Esophagus squamous epithelium (tissue), 5 donors: ENCODE results near the gene IMMP2L. TPM values are rescaled to one million over a fixed set of nuclear protein-coding genes. Genes with fewer than 3 reads are reported as not detected.

Experiments used
- DNase-seq: peaks from one replicate; lab custom pipeline; 2025; lab: John Stamatoyannopoulos, UW
- H3K27ac ChIP-seq, 4 donors: fragments of 200-600 bp; sonication (generic); one replicate each; pipeline ENCODE4 v1.5.1; 2016 to 2019; ENCODE audit warnings: mild to moderate bottlenecking in 1 of 4
- H3K27me3 ChIP-seq, 4 donors: fragments of 200-600 bp; sonication (generic); 1 replicate in 3 of 4; 2 replicates in 1 of 4; pipeline versions ENCODE4 v1.5.1 to v1.6.0; 2017 to 2021; ENCODE audit warnings: antibody characterized with exemption in 1 of 4
- H3K36me3 ChIP-seq, 3 donors: fragments of 200-600 bp; sonication (generic); one replicate each; pipeline ENCODE4 v1.5.1; 2016 to 2019
- H3K4me1 ChIP-seq, 3 donors: fragments of 200-600 bp; sonication (generic); one replicate each; pipeline ENCODE4 v1.5.1; 2017 to 2019
- H3K4me3 ChIP-seq, 4 donors: fragments of 200-600 bp; sonication (generic); 1 replicate in 3 of 4; 2 replicates in 1 of 4; pipeline ENCODE4 v1.5.1; 2016 to 2019; ENCODE audit warnings: mild to moderate bottlenecking in 2 of 4, moderate library complexity in 1 of 4
- H3K9me3 ChIP-seq, 3 donors: fragments of 200-600 bp; sonication (generic); one replicate each; pipeline ENCODE4 v1.5.1; 2016 to 2019
- CTCF ChIP-seq, 6 experiments: fragments of 450-650 bp in 4 of 6; fragments of 200-600 bp in 2 of 6; sonication (generic) in 2 of 6; IDR thresholded peaks; one replicate each; pipeline ENCODE4 v1.5.1; 2016 to 2019; ENCODE audit warnings: antibody characterized with exemption in 6 of 6, mild to moderate bottlenecking in 4 of 6, moderate library complexity in 4 of 6
- POLR2A ChIP-seq, 4 donors: fragments of 450-650 bp; IDR thresholded peaks; one replicate each; pipeline ENCODE4 v1.6.1; 2017; ENCODE audit warnings: antibody characterized with exemption in 4 of 4, mild to moderate bottlenecking in 4 of 4, moderate library complexity in 3 of 4
- WGBS, 2 donors: methylation state at CpG; one replicate each; pipeline ENCODE4 v1.1.5; 2018; 5-methylcytosine and 5-hydroxymethylcytosine counted together
- intact Hi-C: fragments of 100-400 bp; cut with DNase I; formaldehyde crosslinking; loops from one replicate; pipeline ENCODE4 v1.15.0; 2022
- total RNA-seq, 4 donors: library from RNA; depleted of rRNA; stranded (reverse); fragments of >200 nt; gene quantifications; one replicate each; pipeline ENCODE4 v1.1.0, GENCODE V29; 2016
- donor health status: DM: yes; HTN: yes; CAD: no.

IMMP2L gene
- total RNA-seq, 4 donors from 2014 or later = 1.6 to 21.7 (median 5.4) TPM

GRCh38 chr7:111150709-111151108 is 411.6 kb downstream of the IMMP2L start:
- H3K27ac ChIP-seq = no peak overlapping the region
- no peaks in the 10 kb centered on the region for H3K4me1 ChIP-seq
- intact Hi-C loops = no loop called here
- H3K27me3 ChIP-seq = no peaks in the 10 kb centered on the region
- no peak for DNase-seq
- 88 to 96% methylated on average over 1 of the region's 1 CpG for WGBS, 2 donors
- no peaks in the 10 kb centered on the region for H3K36me3 ChIP-seq
- no peaks in the 10 kb centered on the region for H3K9me3 ChIP-seq
- no peak overlapping the region for H3K4me3 ChIP-seq
- TF ChIP-seq POLR2A (IDR thresholded peaks at IDR 0.05) (no peak), CTCF (IDR thresholded peaks at IDR 0.05) (no peak)

- H3K4me3 ChIP-seq = no peak overlapping the region
- DNase-seq = no peak
- TF ChIP-seq POLR2A (IDR thresholded peaks at IDR 0.05) (no peak), CTCF (IDR thresholded peaks at IDR 0.05) (no peak)
- H3K27me3 ChIP-seq = no peaks in the 10 kb centered on the region
- WGBS, 2 donors = 80 to 89% methylated on average over 6 of the region's 6 CpGs
- intact Hi-C loops = no loop called here
- no peaks in the 10 kb centered on the region for H3K4me1 ChIP-seq
- H3K27ac ChIP-seq = no peak overlapping the region
- no peaks in the 10 kb centered on the region for H3K36me3 ChIP-seq
- H3K9me3 ChIP-seq = no peaks in the 10 kb centered on the region
Observed at GRCh38 chr7:111147708-111148533, 414.4 kb downstream of the IMMP2L start.

- Histone ChIP-seq H3K4me3 (no peak overlapping the region), H3K36me3 (no peaks in the 10 kb centered on the region), H3K9me3 (no peaks in the 10 kb centered on the region), H3K27me3 (no peaks in the 10 kb centered on the region), H3K4me1 (no peaks in the 10 kb centered on the region), H3K27ac (no peak overlapping the region)
- intact Hi-C loops = no loop called here
- DNase-seq = no peak
- TF ChIP-seq POLR2A (IDR thresholded peaks at IDR 0.05) = no peak
- no peak for TF ChIP-seq CTCF (IDR thresholded peaks at IDR 0.05)
Observed at GRCh38 chr7:111146136-111146535, 416.2 kb downstream of the IMMP2L start.

- Histone ChIP-seq H3K4me1 (no peaks in the 10 kb centered on the region), H3K4me3 (no peak overlapping the region), H3K27ac (no peak overlapping the region), H3K9me3 (no peaks in the 10 kb centered on the region), H3K36me3 (no peaks in the 10 kb centered on the region), H3K27me3 (no peaks in the 10 kb centered on the region)
- DNase-seq = no peak
- WGBS, 2 donors = 96 to 100% methylated on average over 2 of the region's 2 CpGs
- TF ChIP-seq POLR2A (IDR thresholded peaks at IDR 0.05) (no peak), CTCF (IDR thresholded peaks at IDR 0.05) (no peak)
- intact Hi-C loops = no loop called here
Observed at GRCh38 chr7:111145472-111145871, 416.8 kb downstream of the IMMP2L start.

- WGBS, 2 donors = 75 to 88% methylated on average over 2 of the region's 2 CpGs
- Histone ChIP-seq H3K9me3 (no peaks in the 10 kb centered on the region), H3K27me3 (no peaks in the 10 kb centered on the region), H3K4me1 (peaks cover 0 to 14% (median 4%) of the 10 kb centered on the region in 3 donors), H3K36me3 (no peaks in the 10 kb centered on the region), H3K4me3 (no peak overlapping the region), H3K27ac (no peak overlapping the region)
- no peak for TF ChIP-seq CTCF (IDR thresholded peaks at IDR 0.05)
- TF ChIP-seq POLR2A (IDR thresholded peaks at IDR 0.05) = no peak
- DNase-seq = no peak
- intact Hi-C loops = no loop called here
Observed at GRCh38 chr7:111140091-111140865, 422.0 kb downstream of the IMMP2L start.
